ENCODE measurements around the gene DPYSL4. TPM values are rescaled to one million over a fixed set of nuclear protein-coding genes. Genes with fewer than 3 reads are reported as not detected.

Gene DPYSL4
- total RNA-seq, 1 experiment from 2014 or later, result 9.9 TPM

- no peak for ATAC-seq
Observed at GRCh38 chr10:132202070-132202970, 15.6 kb downstream of the DPYSL4 start.

More at GRCh38 chr10:132202070-132202970, 15.6 kb downstream of the DPYSL4 start:
- Histone ChIP-seq H3K27me3 (ENCODE audit: control insufficient read depth, insufficient read depth, low read length) (no peaks in the 10 kb centered on the region), H3K4me1 (ENCODE audit: control insufficient read depth, insufficient read depth, low read length) (no peaks in the 10 kb centered on the region), H3K36me3 (ENCODE audit: control insufficient read depth, insufficient read depth, low read length) (no peaks in the 10 kb centered on the region), H3K9me3 (ENCODE audit: control insufficient read depth, insufficient read depth, low read depth, low read length) (no peaks in the 10 kb centered on the region), H3K4me3 (ENCODE audit: low read depth in 2 of 2, low read length in 2 of 2) (no peak overlapping the region), H3K27ac (ENCODE audit: low read length) (no peak overlapping the region)
- BruUV-seq (replicated peaks), result no TSS peak
- intact Hi-C loops (cut with micrococcal nuclease; ENCODE audit: unreplicated experiment) (no loop called here), in situ Hi-C loops (cut with HindIII; ENCODE audit: low pct_unique_long_range_greater_than_20kb, low sequenced_read_pairs) (no loop called here)
- TF ChIP-seq REST (IDR thresholded peaks at IDR 0.05; ENCODE audit: insufficient read depth in 1 of 2, low read depth in 2 of 2, low read length in 1 of 2) (no peak), CTCF (IDR thresholded peaks at IDR 0.05) (no peak), TCF7L2 (IDR thresholded peaks at IDR 0.05; ENCODE audit: low read depth, low read length) (no peak), SIN3A (IDR thresholded peaks at IDR 0.05; ENCODE audit: borderline replicate concordance, insufficient read depth, low read depth, low read length) (no peak), POLR2AphosphoS5 (IDR thresholded peaks at IDR 0.05; ENCODE audit: low read depth, low read length) (no peak)
- POLR2A ChIA-PET, result interaction anchor here (0.6 kb wide), 1 partner anchor 28 kb away, joined by 5 read pairs; no protein-coding TSS in a partner anchor
- CTCF ChIA-PET, result no interaction called here
- DNase-seq (ENCODE audit: low read depth, low spot score), result no peak

All from Panc1 (cell line).